Renal cortical epithelial cell (primary cell): ENCODE measurements around the gene MDFI. TPM values are rescaled to one million over a fixed set of nuclear protein-coding genes. Genes with fewer than 3 reads are reported as not detected.

Experiments
- DNase-seq: peaks from one replicate; pipeline ENCODE4 v3.0.0-alpha.2; 2011; ENCODE audit warnings: low read depth
- total RNA-seq: library from RNA; depleted of rRNA; stranded (reverse); fragments of >200 nt; gene quantifications from 2 replicates; pipeline ENCODE4 v1.2.3, GENCODE V29; 2014

The MDFI gene
- total RNA-seq, 1 donor from 2014 or later = 3.4 TPM

DNA sequence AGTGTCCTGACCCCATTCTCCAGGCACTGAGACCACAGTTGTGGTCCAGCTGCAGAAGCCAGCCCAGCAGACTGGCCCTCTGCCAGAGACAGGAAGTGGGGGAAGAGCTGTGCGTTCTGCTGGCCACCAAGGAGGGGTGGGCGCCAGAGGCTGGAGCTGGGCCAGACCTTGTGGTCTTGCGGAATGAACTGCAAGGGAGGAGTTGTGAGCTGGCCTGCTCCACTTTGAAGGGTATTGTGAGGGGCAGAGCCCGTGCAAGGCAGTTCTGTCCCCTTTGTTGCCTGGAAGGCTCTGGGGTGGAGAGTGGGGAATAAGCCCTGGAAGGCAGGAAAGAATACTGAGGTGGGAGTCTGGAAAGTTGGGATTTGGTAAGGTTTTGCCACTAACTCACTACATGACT, 3.6 kb upstream of the MDFI start:
- DNase-seq = peak; percentile 3

DNA sequence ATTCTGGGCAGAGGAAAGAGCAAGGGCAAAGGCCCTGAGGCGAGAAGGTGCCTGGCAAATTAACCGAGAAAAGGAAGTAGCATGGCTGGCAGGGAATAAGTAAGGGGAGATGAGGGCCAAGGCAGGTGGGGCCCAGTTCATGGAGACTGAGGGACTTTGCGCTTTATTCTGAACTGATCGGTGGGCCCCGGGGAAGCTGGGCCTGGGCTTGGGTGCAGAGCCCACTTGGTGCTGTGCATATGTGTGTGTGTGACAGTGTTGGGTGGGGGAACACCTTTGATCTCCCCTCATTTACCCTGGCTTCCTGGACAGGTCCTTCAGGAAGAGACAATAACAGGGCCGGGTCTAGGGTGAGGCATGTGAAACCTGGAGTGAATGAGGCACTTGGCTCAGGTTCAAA, 2.9 kb upstream of the MDFI start:
- DNase-seq = no peak

DNA sequence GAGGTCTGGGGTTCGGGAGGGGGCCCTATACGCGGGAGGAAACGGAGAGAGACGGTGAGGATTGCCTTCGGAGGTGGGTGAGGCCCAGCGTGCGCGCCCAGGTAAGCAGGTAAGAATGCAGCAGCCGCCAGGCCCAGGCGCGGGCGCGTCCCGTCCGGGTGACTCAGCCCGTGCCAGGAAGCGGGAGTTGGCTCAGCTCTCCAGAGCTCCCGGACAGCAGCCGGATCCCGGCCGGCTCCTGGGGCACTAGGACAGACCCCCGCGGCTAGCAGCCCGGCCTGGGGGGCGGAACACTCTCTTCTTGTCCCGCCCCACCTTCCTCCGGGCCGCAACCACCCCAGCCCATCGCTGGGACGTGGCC, 1.5 kb upstream of the MDFI start:
- DNase-seq = peak; percentile 26

DNA sequence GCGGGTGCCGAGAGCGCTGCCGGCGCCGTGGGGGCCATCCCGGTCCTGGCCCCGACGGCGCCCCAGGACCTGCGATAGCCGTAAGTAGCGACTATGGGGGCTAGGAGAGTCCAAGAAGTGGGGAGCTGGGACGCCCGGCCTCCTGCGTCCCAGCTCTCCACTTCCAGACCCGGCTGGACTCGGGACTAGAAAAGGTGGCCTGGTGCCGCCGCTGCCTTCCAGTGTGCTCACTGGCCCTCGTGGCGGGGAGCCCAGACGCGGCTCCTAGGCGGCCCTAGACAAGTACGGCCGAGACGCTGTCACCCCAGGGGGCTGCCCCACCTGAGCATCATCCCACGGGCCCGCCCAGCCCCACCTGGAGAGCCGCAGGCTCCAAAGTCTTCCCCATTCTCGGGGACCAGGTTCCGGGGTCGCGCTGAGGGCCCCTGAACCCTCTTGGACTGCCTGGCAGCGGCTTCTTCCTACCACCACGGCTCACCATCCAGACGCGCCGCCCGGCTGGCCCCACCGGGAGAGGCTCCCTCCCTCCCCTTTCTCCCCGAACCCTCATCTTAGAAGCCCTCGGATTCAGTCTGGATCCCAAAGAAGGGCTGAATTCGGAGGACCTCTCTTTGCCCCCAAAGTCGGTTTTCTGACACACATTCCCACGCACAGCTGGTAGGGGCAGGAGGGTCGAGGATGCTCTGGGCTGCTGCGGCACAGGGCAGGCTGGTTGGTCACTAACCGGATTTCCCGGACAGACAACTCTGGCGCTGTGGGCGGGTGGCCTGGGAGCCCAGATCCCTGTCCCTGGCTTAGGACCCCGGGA, 870 bp upstream of the MDFI start:
- DNase-seq = no peak

DNA sequence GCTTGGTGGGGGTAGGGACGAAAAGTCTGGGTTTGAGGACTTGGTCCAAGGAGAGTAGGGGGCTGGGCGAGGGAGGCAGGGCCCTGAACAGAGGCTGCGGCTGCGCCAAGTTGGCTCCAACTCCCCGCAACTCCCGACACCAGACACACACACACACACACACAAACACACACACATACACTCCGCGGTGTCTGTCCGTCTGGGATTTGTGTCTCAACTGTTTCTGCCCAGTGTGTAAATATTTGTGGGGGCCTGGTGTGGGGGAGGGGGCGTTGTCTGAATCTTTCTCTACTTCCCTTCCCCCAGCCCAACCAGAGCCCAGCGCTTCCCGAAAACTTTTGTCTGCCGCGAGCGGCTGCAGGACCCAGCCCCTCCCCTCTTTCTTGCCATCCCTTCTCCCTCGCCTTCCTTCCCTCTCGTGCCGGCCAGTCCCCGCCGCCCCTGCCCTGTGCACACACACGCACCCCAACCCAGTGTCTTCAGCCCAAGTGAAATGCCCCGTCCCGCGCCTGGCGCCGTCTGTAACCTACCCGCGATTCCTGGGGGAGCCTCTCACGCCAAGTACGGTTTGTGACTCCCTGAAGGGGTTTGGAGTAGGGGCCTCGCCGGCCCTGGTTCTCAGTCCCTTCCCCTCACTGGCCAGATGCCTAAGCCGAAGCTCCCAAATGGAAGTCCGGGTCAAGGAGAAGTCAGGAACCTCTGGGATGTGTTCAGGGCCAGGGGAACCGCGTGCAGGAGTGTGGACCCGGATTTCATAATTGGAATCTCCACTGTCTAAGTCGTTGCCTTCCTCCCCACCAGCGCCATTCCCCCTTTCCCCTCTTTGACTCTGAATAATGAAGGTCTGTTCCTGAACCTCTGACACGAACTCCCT, 904 bp downstream of the MDFI start:
- DNase-seq = no peak

DNA sequence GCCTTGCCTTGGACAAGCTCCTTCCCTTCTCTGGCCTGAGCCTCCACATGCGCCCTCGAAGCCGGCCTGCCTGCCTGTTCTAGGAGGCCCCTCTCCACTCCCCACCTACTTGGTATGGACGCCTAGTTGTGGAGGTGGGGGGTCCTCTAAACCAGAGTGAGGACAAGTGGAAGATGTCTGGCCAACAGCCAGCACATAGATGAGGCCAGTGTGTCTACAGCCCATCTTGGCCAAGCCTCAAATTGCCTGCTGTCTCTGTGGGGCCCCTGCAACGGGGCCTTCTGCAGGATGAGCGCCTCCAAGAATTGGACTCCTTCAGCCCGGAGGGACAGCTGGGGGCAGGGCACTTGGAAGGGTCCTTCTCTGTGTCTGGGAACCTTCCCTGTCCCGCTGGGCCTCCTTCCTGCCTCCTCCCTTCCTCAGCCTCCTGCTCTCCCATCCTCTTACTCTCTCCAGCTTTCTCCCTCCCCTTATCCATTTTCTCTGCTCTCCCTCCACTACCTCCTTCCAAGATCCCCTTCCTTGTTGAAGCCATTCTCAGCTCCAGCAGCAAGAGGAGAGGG, 1.6 kb downstream of the MDFI start:
- DNase-seq = no peak

DNA sequence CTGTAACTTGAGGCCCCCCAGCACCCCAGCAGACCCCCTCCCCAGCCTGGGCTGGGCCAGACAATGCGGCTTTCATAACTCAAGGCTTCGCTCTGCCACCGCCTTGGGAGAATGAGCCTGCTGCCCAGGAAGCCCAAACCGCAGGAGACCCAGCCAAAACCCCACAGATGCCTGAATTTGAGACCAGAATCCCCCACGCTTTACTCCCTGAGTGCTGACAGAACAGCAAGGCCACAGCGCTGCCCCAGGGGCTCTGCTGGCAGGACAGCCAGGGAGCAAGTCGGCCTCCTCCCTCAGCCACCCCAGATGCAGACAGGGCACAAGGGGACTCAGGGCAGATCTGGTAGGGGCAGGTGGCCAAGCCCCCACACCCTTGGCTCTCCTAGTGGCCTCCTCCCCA, 2.2 kb downstream of the MDFI start:
- DNase-seq = no peak

DNA sequence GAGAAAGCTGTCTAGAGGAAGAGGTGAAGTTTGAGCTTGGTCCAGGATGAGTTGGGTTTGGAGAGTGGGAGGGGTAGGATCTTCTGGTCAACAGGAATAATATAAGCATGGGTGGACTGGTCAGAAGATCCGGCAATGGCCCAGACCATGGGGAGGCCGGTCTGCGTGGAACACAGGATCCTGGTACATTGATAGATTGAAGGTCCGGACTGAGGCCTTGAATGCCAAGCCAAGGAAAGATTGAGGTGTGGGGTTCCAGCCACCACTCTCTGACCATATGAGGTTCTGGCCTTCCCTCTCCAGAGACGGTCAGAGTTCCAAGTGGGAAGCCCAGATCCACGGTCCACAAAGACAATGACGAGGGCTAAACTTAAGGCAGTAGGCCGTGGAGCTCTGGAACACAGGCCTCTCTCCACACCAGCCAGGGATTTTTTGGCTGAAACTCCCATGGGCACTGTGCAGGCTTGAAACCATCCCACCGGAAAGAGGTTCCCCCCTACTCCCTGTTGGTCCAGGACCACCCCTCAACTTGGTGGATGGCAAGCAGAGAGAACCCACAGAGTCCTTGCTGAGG, 3.2 kb downstream of the MDFI start:
- DNase-seq = no peak

DNA sequence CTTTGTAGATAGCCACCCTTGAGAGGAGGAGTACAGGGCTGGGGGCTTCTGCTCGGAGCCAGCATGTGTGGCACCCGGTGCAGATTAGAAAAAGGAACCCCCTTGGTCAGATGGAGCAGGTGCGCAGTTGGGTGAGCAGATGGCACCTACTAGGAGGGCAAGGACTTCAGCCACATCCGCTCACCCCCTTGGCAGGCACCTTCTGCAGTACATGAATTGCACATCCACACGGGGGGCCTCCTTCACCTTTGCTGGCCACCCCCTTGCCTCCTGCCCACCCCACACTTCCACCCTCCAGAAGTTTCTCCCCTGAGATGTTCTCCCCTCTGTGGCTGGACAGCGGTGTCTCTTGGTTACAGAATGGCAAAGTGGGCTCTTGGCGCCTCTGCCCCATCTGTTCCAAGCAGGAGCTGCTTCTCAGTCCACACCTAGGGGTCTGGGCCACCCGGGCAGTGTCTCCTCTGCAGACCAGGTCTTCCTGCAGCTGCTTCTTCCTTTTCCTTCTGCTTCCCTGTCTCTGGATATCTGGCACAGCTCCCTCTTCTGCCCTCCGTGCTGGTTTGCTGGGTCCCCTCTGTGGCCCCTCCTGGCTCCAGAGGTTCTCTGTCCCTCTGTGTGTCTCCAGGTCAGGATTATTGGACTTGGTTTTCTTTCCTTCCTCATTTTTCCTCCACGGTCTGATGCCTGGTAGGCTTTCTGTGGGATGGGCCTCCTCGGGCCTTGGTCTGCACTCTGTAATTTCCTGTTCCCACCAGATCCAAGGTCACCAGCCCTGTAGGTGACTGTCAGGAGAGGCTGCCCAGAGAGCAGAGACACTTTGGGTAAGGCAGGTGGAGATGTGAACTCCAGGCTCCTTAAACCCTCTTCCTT, 4.1 kb downstream of the MDFI start:
- DNase-seq = no peak

DNA sequence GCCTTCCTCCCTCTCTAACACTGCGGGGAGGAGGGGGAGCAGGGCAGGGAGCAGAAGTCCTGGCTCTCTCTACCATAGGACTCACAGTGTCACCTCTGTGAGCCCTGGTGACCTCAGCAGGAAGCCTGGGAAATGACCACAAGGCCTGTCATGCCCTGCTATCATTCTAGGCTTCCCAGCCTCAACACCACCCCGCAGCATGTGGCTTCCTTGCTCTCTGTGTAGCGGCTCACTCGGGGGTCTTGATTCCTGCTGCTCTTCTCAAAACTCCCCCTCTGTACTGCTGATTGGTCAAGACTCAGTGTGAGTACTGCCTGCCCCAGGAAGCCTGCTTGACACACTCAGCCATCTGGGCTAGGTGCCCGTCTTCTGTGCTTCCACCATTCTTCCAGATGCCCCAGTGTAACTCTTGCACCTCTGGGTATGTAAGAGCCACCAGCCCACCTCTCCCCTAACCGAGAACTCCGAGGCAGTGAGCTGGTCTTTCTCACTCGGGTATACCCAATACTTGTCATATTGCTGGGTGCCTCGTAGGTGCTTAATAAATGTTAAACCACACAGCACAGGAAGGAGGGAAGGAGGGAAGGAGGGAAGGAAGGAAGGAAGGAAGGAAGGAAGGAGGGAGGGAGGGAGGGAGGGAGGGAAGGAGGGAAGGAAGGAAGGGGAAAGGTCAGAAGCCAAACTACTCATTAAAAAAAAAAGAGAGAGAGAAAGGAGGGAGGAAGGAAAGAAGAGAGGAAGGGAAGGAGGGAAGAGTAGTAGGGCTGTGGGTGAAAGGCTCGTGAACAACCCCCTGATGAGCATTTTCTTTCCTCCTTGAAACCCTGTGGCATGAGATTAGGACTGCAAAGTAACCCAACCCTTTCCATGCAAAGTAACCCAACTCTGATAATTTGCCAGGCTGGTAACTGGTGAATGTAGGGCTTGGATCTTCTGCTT, 5.0 kb downstream of the MDFI start:
- no peak for DNase-seq

DNA sequence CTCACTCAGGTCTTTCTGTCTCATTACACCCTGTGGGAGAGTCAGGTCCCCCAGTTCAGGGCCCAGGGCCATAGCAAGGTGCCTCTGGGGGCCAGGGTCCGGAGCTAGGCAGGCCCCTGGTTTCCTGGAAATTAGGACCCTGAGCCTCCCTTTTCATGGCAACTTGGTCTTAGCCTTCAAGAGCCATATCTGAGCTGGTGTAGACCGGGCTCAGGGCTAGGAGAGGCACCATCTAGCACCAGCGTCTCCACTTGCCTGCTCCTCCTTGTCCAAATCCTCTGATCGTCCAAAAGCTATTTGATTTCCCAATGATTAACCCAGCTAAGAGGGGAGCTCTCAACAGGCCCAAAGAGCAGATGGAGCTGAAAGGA, 5.6 kb downstream of the MDFI start:
- DNase-seq = no peak

DNA sequence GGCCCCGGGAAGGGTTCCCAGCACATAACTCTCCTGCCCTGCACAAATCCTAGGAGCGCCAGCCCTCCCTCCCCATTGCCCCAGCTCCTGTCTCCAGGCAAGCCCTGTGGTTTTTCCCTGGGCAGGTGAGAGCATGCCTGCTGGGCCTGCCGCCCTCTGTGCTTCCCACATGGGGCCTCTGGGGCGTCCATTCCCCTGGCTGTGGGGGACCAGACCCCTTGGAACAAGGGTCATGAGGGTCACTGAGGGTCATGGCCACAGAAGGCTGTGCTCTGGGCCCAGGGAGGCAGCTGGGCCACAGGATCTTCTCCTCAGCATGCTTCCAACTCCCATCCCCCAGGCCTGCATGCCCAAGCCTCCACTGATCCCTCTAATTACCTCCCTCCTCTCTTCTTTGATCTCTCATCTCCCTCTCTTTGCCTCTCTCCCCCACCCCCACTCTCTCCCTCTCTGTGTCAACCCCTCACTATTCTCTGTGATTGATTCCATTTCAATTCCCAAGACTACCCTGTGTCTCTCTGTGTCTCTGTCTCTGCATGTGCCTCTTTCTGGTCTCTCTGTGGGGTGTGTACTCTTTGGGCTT, 6.1 kb downstream of the MDFI start:
- DNase-seq = no peak

DNA sequence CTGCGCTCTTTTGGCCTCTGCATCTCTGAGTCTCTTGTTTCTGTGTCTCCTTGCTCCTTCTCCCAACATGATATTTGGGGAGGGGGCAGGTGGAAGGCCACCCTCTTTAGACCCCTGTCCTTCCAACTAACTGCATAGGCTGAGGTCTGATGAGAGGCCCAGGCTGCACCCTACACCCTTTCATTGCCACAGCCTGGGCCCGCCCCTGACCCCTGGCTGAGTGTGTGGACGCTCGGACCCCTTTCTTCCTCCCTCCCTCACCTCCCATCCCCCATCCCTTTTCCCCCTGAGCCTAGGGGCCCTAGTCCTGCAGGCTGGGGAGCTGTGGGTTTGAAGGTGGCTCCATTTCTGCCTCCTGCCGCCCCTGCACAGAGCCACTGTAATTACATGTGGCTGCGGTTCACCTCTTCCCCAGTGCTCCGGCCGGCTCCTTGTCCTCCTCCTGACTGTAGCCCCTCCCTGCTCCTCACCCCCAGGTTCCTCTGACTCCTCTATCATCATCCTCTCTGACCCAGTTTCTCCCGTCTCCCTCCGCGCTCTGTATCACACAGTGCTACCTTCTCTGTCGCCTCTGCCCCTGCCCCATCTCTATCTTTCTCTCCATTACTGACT, 6.8 kb downstream of the MDFI start:
- DNase-seq = no peak

DNA sequence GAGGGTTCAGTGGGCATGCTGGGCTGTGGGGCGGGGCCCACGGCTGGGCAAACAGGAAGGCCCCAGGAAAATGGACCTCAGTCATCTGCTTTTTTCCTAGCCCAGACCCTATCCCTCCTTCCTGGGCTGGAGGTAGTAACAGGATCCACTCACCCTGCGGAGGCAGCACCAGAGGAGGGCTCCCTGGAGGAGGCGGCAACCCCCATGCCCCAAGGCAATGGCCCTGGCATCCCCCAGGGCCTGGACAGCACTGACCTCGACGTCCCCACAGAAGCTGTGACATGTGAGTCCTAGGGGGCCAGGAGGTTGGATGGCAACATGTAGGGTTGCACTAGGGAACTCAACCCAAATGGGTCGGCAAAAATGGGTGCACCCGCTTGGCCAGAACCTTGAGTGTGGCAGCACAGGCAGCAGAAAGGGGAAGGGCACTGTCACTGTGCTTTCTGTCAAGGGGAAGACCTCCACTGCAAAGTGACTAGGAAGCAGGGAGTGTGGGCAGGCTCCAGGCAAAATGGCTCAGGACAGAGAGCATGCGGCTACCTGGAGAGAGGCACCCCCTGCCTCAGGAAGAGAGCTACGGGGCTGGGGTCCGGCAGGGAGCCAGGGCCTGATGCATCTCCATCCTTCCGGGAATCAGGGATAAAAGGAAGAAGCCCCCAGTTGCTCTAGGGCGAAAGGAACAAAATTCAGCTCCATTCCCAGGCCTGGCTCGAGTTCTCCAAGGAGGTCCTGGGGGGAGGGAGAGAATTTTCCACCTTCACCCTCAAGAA, 7.9 kb downstream of the MDFI start:
- DNase-seq = no peak

DNA sequence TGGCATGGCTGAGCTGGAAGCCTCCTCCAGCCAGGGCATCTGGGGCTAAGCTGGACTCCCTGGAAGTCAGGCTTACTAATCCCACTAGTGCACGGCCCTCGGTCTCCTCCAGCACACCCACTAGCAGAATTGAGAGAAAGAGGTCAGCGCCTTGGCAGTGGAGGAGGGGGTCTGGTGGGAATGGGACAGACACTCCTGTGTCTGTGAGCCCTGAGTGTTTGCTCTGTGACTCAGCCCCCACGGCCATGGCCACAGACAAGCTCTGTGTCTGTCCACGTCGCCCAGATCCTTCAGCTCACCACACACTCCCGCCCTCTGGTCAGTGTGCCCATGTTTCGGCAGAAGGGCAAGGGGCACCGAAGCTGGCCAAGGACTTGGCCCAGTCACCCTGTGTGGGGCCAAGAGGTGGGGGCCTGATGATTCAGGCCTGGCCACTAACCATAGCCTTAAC, 8.8 kb downstream of the MDFI start:
- no peak for DNase-seq

DNA sequence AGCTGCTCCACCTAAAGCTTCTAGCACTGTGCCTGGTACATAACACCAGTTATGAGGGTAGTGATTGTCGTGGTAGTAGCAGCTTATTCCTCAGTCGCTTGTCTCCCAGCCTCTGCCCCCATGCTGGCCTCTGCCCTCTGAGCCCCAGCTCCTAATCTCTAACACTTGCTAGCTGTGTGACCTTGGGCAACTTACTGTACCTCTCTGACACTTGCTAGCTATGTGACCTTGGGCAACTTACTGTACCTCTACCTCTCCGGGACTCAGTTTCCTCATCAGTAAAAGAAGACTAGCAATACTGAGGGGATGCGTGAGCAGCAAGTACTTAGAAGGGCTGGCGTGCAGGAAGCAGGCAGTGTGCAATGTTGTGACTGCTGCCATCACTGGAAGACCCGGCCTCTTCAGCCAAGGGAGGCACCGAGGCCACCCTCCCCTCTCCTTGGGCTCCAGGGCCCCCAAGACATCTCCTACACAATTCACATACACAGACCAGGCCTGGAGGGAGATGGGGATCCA, 9.9 kb downstream of the MDFI start:
- no peak for DNase-seq

DNA sequence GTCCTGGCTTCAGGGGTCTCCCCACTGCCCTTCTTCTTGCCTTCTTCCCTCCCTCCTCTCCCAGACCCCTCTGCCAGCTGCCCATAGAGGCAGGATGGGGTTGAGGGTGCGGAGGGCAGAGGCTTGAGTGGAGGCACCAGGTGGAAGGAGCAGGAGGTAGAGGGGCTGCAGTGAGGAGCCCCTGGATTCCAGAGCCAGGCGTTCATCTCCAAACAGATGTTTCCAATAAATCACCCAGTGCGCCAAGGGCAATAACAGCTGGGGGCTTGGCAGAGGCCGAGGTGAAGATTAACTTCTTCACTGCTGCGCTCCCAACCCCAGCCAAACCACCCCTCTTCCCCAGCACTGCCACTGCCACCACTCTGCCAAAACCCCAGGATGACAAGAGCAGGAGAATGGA, 10.7 kb downstream of the MDFI start:
- DNase-seq = no peak

DNA sequence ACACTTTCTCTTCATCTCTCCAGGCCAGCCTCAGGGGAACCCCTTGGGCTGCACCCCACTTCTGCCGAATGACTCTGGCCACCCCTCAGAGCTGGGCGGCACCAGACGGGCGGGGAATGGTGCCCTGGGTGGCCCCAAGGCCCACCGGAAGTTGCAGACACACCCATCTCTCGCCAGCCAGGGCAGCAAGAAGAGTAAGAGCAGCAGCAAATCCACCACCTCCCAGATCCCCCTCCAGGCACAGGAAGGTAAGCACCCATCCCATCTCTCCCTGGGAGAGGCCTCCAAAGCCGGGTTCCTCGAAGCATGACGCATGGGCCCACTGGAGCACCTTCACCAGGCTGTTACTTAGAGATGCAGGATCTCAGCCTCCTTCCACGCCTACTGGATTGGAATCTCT, 11.3 kb downstream of the MDFI start:
- DNase-seq = no peak

DNA sequence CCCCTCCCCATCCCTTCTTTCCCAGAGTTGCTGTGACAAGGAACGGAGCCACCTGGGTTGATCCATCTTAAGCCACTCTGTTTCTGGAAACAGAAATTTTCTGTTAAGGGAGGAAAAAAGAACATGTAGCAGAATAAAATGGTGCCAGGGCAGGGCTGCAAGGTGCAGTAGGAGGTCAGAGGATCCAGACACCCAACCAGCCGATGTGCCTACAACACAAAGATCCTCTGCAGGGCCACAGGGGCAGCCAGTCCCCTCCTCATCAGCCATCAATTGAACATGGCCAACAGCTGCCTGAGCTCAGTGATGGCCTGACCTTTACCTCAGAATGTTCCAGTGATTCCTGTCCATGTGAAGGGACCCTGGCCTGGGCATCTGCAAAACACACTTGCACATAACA, 11.9 kb downstream of the MDFI start:
- DNase-seq = no peak
